ENCODE results near the gene CCT6B. TPM values are rescaled to one million over a fixed set of nuclear protein-coding genes. Genes with fewer than 3 reads are reported as not detected.

Gene CCT6B
- total and polyA plus RNA-seq, 2 of the 13 experiments (the other 11 are each of a cell fraction or from before 2014, with no cell fraction given), result 0.41 to 1.4 TPM

GRCh38 chr17:34961093-34961911, at the start of gene CCT6B, which contains the start of gene ZNF830 (continued):
- TF ChIP-seq KIAA2018 (CRISPR knock-in tag; IDR thresholded peaks at IDR 0.05; ENCODE audit: borderline replicate concordance) (no peak), FOSL2 (CRISPR knock-in tag; IDR thresholded peaks at IDR 0.05) (peak; percentile 43), NFKBIZ (CRISPR knock-in tag; IDR thresholded peaks at IDR 0.05) (no peak), HMG20B (CRISPR knock-in tag; conservative IDR thresholded peaks at IDR 0.05) (peak; percentile 14; the same call in 1 of the 2 replicates), RFXAP (CRISPR knock-in tag; IDR thresholded peaks at IDR 0.05; ENCODE audit: borderline replicate concordance) (no peak; the same call in 1 of the 2 replicates), SIN3B (IDR thresholded peaks at IDR 0.05; ENCODE audit: low read length) (peak; percentile 100), FOXK2 (IDR thresholded peaks at IDR 0.05) (no peak), ZNF572 (CRISPR knock-in tag; IDR thresholded peaks at IDR 0.05) (0 out of 2 replicates have a peak, but pooled peaks have one; percentile 22), CCDC6 (CRISPR knock-in tag; IDR thresholded peaks at IDR 0.05) (no peak; the same call in 1 of the 2 replicates), ZNF280D (CRISPR knock-in tag; IDR thresholded peaks at IDR 0.05) (no peak), ZNF143 (CRISPR knock-in tag; IDR thresholded peaks at IDR 0.05) (peak; percentile 41; the same call in 1 of the 2 replicates), TFDP2 (CRISPR knock-in tag; IDR thresholded peaks at IDR 0.05) (no peak), ZNF44 (CRISPR knock-in tag; IDR thresholded peaks at IDR 0.05) (0 out of 2 replicates have a peak, but pooled peaks have one; percentile 25), FOXO1 (CRISPR knock-in tag; IDR thresholded peaks at IDR 0.05) (peak; percentile 61)
